ENCODE results near the gene RBM47.

DNA sequence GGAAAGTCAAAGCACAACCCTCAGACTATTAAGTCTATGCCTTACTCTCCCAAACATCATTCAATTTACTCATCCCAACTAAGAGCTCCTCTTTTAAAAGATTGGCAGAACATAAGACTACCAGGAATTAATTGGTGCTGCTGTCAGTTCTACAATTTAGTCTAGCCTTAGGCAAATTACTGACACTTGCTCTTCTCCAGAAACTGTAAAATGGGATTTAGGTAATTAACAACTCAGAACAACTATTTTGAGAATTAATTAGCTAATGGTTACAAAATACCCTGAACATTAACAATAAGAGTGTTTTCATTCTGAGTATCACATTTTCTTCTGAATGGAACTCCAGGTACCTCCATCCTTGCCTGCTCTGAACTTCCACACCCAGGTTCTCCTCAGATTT, 36.2 kb upstream of the RBM47 start:
- no peak for TF ChIP-seq CTCF (IDR thresholded peaks at IDR 0.05)
- TF ChIP-seq POLR2AphosphoS5 (IDR thresholded peaks at IDR 0.05; ENCODE audit: insufficient read depth in 1 of 2, low read depth in 1 of 2): no peak
- TF ChIP-seq POLR2A (IDR thresholded peaks at IDR 0.05): no peak

Measured in vagina (tissue), 2 donors.